ENCODE measurements around the gene TPRN. TPM values are rescaled to one million over a fixed set of nuclear protein-coding genes. Genes with fewer than 3 reads are reported as not detected.

Gene TPRN
- total and polyA plus RNA-seq, 9 of the 15 experiments (the other 6 are each of a cell fraction or from before 2014, with no cell fraction given) = 0.31 to 31.9 (median 4.4) TPM

- Histone ChIP-seq H3K27me3 (ENCODE audit: control insufficient read depth in 2 of 2, insufficient read depth in 2 of 2, low read length in 2 of 2) (peaks cover 29 to 47% of the 10 kb centered on the region in 2 experiments; a peak in 4 of 5 replicates), H3K4me2 (ENCODE audit: insufficient read depth, low read length) (no peak overlapping the region), H4K20me1 (replicated peaks; ENCODE audit: control insufficient read depth, insufficient read depth, low read length) (no peaks in the 10 kb centered on the region; the same call in 1 of the 2 replicates), H3K9me1 (ENCODE audit: control insufficient read depth, insufficient read depth, low read length) (no peaks in the 10 kb centered on the region), H3K9me3 (replicated peaks; ENCODE audit: control insufficient read depth, insufficient read depth, low read depth, low read length) (no peaks in the 10 kb centered on the region), H3K9ac (ENCODE audit: insufficient read depth in 1 of 2, low read depth in 2 of 2, low read length in 2 of 2) (0 out of 4 replicates have a peak overlapping the region, but pooled peaks of 1 of the 2 experiments have one; percentile 71), H3K79me2 (ENCODE audit: control insufficient read depth, insufficient read depth, low read length) (no peaks in the 10 kb centered on the region), H3K36me3 (ENCODE audit: control insufficient read depth, insufficient read depth, low read length) (no peaks in the 10 kb centered on the region), H3K4me3 (no peak overlapping the region), H2AFZ (ENCODE audit: low read depth, low read length) (no peak overlapping the region), H3K27ac (ENCODE audit: extremely low read depth, low read depth, low read length) (no peak overlapping the region), H3K4me1 (replicated peaks in 1 of 2; ENCODE audit: control insufficient read depth in 2 of 2, insufficient read depth in 2 of 2, low read length in 2 of 2) (peaks cover 0 to 99% of the 10 kb centered on the region in 2 experiments; a peak in 2 of 5 replicates)
- POLR2A ChIA-PET = interaction anchor here (0.6 to 1.4 kb wide), 4 partner anchors 7 to 79 kb away, joined by 3 to 4 read pairs (median 4); no protein-coding TSS in a partner anchor
- ATAC-seq (no peak), FAIRE-seq (no peak), DNase-seq (ENCODE audit: extremely low read depth in 1 of 4, low spot score in 3 of 4) (no peak)
- CTCF ChIA-PET (ENCODE audit: low intra/inter-chr PET ratio) = no interaction called here
- intact Hi-C loops (cut with micrococcal nuclease) (no loop called here), in situ Hi-C loops (cut with MboI) (no loop called here)
- WGBS (ENCODE audit: insufficient coverage, low coverage, missing lambda C conversion rate) = 33% methylated on average over 20 of the region's 32 CpGs
- TF ChIP-seq PRMT5 (CRISPR knock-in tag; IDR thresholded peaks at IDR 0.05) (no peak), MLLT1 (IDR thresholded peaks at IDR 0.05) (no peak), MAX (CRISPR knock-in tag; IDR thresholded peaks at IDR 0.05) (no peak), ZKSCAN8 (CRISPR knock-in tag; IDR thresholded peaks at IDR 0.05) (no peak), CHD4 (IDR thresholded peaks at IDR 0.05; ENCODE audit: insufficient read depth, insufficient replicate concordance, low read depth, low read length, poor library complexity, severe bottlenecking) (no peak), NFE2 (IDR thresholded peaks at IDR 0.05; ENCODE audit: low read depth) (no peak)
- TF ChIP-seq, protein P1, sequence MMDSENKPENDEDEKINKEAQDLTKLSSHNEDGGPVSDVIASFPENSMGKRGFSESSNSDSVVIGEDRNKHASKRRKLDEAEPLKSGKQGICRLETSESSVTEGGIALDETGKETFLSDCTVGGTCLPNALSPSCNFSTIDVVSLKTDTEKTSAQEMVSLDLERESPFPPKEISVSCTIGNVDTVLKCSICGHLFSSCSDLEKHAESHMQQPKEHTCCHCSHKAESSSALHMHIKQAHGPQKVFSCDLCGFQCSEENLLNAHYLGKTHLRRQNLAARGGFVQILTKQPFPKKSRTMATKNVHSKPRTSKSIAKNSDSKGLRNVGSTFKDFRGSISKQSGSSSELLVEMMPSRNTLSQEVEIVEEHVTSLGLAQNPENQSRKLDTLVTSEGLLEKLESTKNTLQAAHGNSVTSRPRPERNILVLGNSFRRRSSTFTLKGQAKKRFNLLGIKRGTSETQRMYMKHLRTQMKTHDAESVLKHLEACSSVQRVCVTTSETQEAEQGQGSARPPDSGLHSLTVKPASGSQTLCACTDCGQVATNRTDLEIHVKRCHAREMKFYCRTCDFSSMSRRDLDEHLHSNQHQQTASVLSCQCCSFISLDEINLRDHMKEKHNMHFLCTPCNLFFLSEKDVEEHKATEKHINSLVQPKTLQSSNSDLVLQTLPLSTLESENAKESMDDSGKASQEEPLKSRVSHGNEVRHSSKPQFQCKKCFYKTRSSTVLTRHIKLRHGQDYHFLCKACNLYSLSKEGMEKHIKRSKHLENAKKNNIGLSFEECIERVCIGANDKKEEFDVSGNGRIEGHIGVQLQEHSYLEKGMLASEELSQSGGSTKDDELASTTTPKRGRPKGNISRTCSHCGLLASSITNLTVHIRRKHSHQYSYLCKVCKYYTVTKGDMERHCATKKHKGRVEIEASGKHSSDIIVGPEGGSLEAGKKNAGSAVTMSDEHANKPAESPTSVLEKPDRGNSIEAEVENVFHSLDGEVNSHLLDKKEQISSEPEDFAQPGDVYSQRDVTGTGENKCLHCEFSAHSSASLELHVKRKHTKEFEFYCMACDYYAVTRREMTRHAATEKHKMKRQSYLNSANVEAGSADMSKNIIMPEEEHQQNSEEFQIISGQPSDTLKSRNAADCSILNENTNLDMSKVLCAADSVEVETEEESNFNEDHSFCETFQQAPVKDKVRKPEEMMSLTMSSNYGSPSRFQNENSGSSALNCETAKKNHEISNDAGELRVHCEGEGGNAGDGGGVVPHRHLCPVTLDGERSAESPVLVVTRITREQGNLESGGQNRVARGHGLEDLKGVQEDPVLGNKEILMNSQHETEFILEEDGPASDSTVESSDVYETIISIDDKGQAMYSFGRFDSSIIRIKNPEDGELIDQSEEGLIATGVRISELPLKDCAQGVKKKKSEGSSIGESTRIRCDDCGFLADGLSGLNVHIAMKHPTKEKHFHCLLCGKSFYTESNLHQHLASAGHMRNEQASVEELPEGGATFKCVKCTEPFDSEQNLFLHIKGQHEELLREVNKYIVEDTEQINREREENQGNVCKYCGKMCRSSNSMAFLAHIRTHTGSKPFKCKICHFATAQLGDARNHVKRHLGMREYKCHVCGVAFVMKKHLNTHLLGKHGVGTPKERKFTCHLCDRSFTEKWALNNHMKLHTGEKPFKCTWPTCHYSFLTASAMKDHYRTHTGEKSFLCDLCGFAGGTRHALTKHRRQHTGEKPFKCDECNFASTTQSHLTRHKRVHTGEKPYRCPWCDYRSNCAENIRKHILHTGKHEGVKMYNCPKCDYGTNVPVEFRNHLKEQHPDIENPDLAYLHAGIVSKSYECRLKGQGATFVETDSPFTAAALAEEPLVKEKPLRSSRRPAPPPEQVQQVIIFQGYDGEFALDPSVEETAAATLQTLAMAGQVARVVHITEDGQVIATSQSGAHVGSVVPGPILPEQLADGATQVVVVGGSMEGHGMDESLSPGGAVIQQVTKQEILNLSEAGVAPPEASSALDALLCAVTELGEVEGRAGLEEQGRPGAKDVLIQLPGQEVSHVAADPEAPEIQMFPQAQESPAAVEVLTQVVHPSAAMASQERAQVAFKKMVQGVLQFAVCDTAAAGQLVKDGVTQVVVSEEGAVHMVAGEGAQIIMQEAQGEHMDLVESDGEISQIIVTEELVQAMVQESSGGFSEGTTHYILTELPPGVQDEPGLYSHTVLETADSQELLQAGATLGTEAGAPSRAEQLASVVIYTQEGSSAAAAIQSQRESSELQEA (IDR thresholded peaks at IDR 0.05; ENCODE audit: low read depth) = no peak
- BruUV-seq (replicated peaks) = no TSS peak
Observed at GRCh38 chr9:137165250-137165836, 35.2 kb downstream of the TPRN start.
